Neural progenitor cell (in vitro differentiated cells): Measurements from ENCODE around the gene CD19. TPM values are rescaled to one million over a fixed set of nuclear protein-coding genes. Genes with fewer than 3 reads are reported as not detected.
"Not testable (repeated sequence)": the region's sequence is repeated elsewhere in the genome, so short reads cannot be mapped to it uniquely, and the experiment has no call there.

Experiments used
- DNase-seq: peaks from one replicate; pipeline ENCODE4 v3.0.0-alpha.2; 2016; ENCODE audit warnings: low spot score
- H2AFZ ChIP-seq: fragments of 200-600 bp; sonication (generic); replicated peaks from 2 replicates; pipeline ENCODE4 v1.6.1; 2016; ENCODE audit warnings: antibody characterized with exemption
- H3F3A ChIP-seq: fragments of 200-600 bp; sonication (generic); 2 replicates; pipeline ENCODE4 v1.6.1; 2016; ENCODE audit warnings: antibody characterized with exemption, low read depth
- H3K27ac ChIP-seq: fragments of 200-600 bp; sonication (generic); 2 replicates; pipeline ENCODE4 v1.5.1; 2016; ENCODE audit warnings: mild to moderate bottlenecking
- H3K27me3 ChIP-seq: fragments of 200-600 bp; sonication (generic); 2 replicates; pipeline ENCODE4 v1.6.1; 2016; ENCODE audit warnings: mild to moderate bottlenecking, moderate library complexity
- H3K36me3 ChIP-seq: fragments of 200-600 bp; sonication (generic); 2 replicates; pipeline ENCODE4 v1.5.1; 2016
- H3K4me1 ChIP-seq: fragments of 200-600 bp; sonication (generic); 2 replicates; pipeline ENCODE4 v1.6.1; 2016; ENCODE audit warnings: mixed run types
- H3K4me2 ChIP-seq: fragments of 200-600 bp; sonication (generic); 2 replicates; pipeline ENCODE4 v1.6.1; 2016
- H3K4me3 ChIP-seq: fragments of 200-600 bp; sonication (generic); 2 replicates; pipeline ENCODE4 v1.5.1; 2016
- H3K79me2 ChIP-seq: fragments of 200-600 bp; sonication (generic); 2 replicates; pipeline ENCODE4 v1.6.1; 2016; ENCODE audit warnings: low read depth
- H3K9ac ChIP-seq: fragments of 200-600 bp; sonication (generic); 2 replicates; pipeline ENCODE4 v1.6.1; 2016
- H3K9me3 ChIP-seq: fragments of 200-600 bp; sonication (generic); 2 replicates; pipeline ENCODE4 v1.5.1; 2016; ENCODE audit warnings: low read depth
- H4K20me1 ChIP-seq: fragments of 200-600 bp; sonication (generic); 2 replicates; pipeline ENCODE4 v1.6.1; 2016; ENCODE audit warnings: low read depth
- H3K27ac Mint-ChIP-seq: 3 replicates; pipeline ENCODE4 v1.8.0; 2021; ENCODE audit warnings: mixed read lengths
- H3K27me3 Mint-ChIP-seq: 2 replicates; pipeline ENCODE4 v1.8.0; 2022; ENCODE audit warnings: low read depth, mild to moderate bottlenecking, inconsistent platforms, moderate library complexity, mixed read lengths; ENCODE audit not compliant: insufficient read depth
- H3K36me3 Mint-ChIP-seq: 3 replicates; pipeline ENCODE4 v1.8.0; 2021; ENCODE audit warnings: mixed read lengths
- H3K4me1 Mint-ChIP-seq: 3 replicates; pipeline ENCODE4 v1.8.0; 2021; ENCODE audit warnings: mixed read lengths
- H3K4me3 Mint-ChIP-seq: 3 replicates; pipeline ENCODE4 v1.8.0; 2021; ENCODE audit warnings: mild to moderate bottlenecking, moderate library complexity, mixed read lengths
- H3K9me3 Mint-ChIP-seq: 3 replicates; pipeline ENCODE4 v1.8.0; 2020; ENCODE audit warnings: mixed read lengths
- EZH2 ChIP-seq: fragments of 200-600 bp; sonication (generic); IDR thresholded peaks from 2 replicates; pipeline ENCODE4 v1.6.1; 2017; ENCODE audit warnings: antibody characterized with exemption, mild to moderate bottlenecking, moderate library complexity
- EZH2phosphoT487 ChIP-seq: fragments of 200-600 bp; sonication (generic); IDR thresholded peaks from 2 replicates; pipeline ENCODE4 v1.6.1; 2017; ENCODE audit warnings: antibody characterized with exemption
- total RNA-seq: library from RNA; depleted of rRNA; stranded (reverse); fragments of >200 nt; gene quantifications from 2 replicates; pipeline ENCODE4 v1.2.3, GENCODE V29; 2015; ENCODE audit warnings: low replicate concordance
- TF ChIP-seq, protein P1 (sequence below): fragments of 200-600 bp; sonication (generic); IDR thresholded peaks from 2 replicates; pipeline ENCODE4 v1.5.1; 2017; ENCODE audit warnings: antibody characterized with exemption, mild to moderate bottlenecking

CD19 gene
- total RNA-seq, 1 donor from 2014 or later, result not detected

GRCh38 chr16:28958836-28959235 lies 27.1 kb downstream of the CD19 start:
- H3K36me3 ChIP-seq, result no peaks in the 10 kb centered on the region
- H3K4me3 ChIP-seq, result no peak overlapping the region
- H3K9me3 ChIP-seq, result no peaks in the 10 kb centered on the region
- no peaks in the 10 kb centered on the region for H3K9me3 Mint-ChIP-seq
- H3K36me3 Mint-ChIP-seq, result peaks cover 31% of the 10 kb centered on the region
- no peaks in the 10 kb centered on the region for H3F3A ChIP-seq
- DNase-seq, result no peak
- H4K20me1 ChIP-seq, result no peaks in the 10 kb centered on the region
- H3K4me1 ChIP-seq, result no peaks in the 10 kb centered on the region
- no peak overlapping the region for H3K9ac ChIP-seq
- H3K4me2 ChIP-seq, result no peak overlapping the region
- no peak overlapping the region for H3K27ac ChIP-seq
- H3K4me1 Mint-ChIP-seq, result no peaks in the 10 kb centered on the region
- peaks cover 3% of the 10 kb centered on the region for H3K27me3 Mint-ChIP-seq
- peaks cover 5% of the 10 kb centered on the region for H3K79me2 ChIP-seq
- no peak overlapping the region for H3K27ac Mint-ChIP-seq
- no peaks in the 10 kb centered on the region for H3K27me3 ChIP-seq
- no peak overlapping the region for H3K4me3 Mint-ChIP-seq
- no peak overlapping the region for H2AFZ ChIP-seq
- TF ChIP-seq, protein P1, sequence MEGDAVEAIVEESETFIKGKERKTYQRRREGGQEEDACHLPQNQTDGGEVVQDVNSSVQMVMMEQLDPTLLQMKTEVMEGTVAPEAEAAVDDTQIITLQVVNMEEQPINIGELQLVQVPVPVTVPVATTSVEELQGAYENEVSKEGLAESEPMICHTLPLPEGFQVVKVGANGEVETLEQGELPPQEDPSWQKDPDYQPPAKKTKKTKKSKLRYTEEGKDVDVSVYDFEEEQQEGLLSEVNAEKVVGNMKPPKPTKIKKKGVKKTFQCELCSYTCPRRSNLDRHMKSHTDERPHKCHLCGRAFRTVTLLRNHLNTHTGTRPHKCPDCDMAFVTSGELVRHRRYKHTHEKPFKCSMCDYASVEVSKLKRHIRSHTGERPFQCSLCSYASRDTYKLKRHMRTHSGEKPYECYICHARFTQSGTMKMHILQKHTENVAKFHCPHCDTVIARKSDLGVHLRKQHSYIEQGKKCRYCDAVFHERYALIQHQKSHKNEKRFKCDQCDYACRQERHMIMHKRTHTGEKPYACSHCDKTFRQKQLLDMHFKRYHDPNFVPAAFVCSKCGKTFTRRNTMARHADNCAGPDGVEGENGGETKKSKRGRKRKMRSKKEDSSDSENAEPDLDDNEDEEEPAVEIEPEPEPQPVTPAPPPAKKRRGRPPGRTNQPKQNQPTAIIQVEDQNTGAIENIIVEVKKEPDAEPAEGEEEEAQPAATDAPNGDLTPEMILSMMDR, result no peak
- TF ChIP-seq EZH2phosphoT487 (no peak), EZH2 (no peak)

- Histone ChIP-seq H3K9me3 (no peaks in the 10 kb centered on the region), H3K4me3 (no peak overlapping the region), H2AFZ (no peak overlapping the region), H3K9ac (no peak overlapping the region), H3K4me1 (no peaks in the 10 kb centered on the region), H4K20me1 (no peaks in the 10 kb centered on the region), H3K27ac (no peak overlapping the region), H3K27me3 (no peaks in the 10 kb centered on the region), H3K79me2 (no peaks in the 10 kb centered on the region), H3K4me2 (no peak overlapping the region), H3K36me3 (no peaks in the 10 kb centered on the region), H3F3A (no peaks in the 10 kb centered on the region)
- Mint-ChIP-seq H3K36me3 (peaks cover 22% of the 10 kb centered on the region), H3K9me3 (no peaks in the 10 kb centered on the region), H3K27me3 (peaks cover 6% of the 10 kb centered on the region), H3K4me1 (no peaks in the 10 kb centered on the region), H3K27ac (no peak overlapping the region), H3K4me3 (no peak overlapping the region)
- TF ChIP-seq, protein P1, result no peak
- TF ChIP-seq EZH2phosphoT487 (no peak), EZH2 (no peak)
- no peak for DNase-seq
Measured at GRCh38 chr16:28964072-28964471, 32.3 kb downstream of the CD19 start.

DNA sequence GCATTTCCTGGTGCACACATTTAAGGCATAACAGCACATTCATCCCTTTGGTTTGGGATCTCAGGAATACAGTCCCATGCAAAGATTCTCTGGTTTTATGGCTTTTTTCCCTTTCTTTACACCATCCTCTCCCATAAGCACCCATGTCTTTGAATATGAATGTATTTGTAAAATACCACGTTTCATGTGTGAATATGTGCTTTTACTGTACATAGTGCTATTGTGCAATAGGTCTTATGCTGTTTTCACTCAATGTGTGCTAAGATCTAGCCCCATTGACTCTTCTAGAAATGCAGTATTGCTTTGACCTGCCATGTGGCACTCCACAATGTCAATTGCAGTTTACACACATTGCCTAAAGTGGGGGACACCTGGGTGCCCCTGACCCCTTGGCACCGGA lies 32.7 kb downstream of the CD19 start:
- Histone ChIP-seq H3K79me2 (no peaks in the 10 kb centered on the region), H3K4me1 (no peaks in the 10 kb centered on the region), H3K27ac (no peak overlapping the region), H3K36me3 (no peaks in the 10 kb centered on the region), H2AFZ (no peak overlapping the region), H3F3A (no peaks in the 10 kb centered on the region), H3K4me3 (no peak overlapping the region), H4K20me1 (no peaks in the 10 kb centered on the region), H3K27me3 (no peaks in the 10 kb centered on the region), H3K4me2 (no peak overlapping the region), H3K9ac (no peak overlapping the region), H3K9me3 (no peaks in the 10 kb centered on the region)
- Mint-ChIP-seq H3K4me3 (no peak overlapping the region), H3K27ac (no peak overlapping the region), H3K4me1 (no peaks in the 10 kb centered on the region), H3K9me3 (no peaks in the 10 kb centered on the region), H3K27me3 (peaks cover 6% of the 10 kb centered on the region), H3K36me3 (peaks cover 20% of the 10 kb centered on the region)
- no peak for TF ChIP-seq EZH2
- TF ChIP-seq, protein P1, result no peak
- TF ChIP-seq EZH2phosphoT487, result no peak
- no peak for DNase-seq

DNA sequence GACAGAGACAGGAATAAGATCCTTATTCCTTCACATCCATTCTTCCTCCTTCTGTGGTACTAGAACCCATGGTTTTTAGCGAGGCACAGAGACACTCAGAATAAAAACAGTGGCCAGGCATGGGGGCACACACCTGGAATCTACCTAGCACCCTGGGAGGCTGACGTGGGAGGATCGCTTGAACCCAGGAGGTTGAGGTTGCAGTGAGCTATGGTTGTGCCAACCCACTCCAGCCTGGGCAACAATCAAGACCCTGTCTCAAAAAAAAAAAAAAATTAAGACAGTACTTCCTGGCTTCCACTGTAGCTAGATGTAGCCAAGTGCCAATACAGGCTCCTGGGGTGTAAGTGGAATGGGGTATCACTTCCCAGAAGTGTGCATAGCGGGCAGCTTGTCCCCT lies 35.4 kb downstream of the CD19 start:
- H2AFZ ChIP-seq, result no peak overlapping the region
- no peaks in the 10 kb centered on the region for H3K4me1 ChIP-seq
- H4K20me1 ChIP-seq, result no peaks in the 10 kb centered on the region
- H3K27me3 Mint-ChIP-seq, result peaks cover 6% of the 10 kb centered on the region
- no peak overlapping the region for H3K27ac Mint-ChIP-seq
- no peaks in the 10 kb centered on the region for H3K9me3 ChIP-seq
- no peaks in the 10 kb centered on the region for H3F3A ChIP-seq
- TF ChIP-seq EZH2 (no peak), EZH2phosphoT487 (no peak)
- TF ChIP-seq, protein P1, result no peak
- no peak for DNase-seq
- H3K4me3 Mint-ChIP-seq, result no peak overlapping the region
- no peak overlapping the region for H3K9ac ChIP-seq
- no peaks in the 10 kb centered on the region for H3K27me3 ChIP-seq
- no peaks in the 10 kb centered on the region for H3K4me1 Mint-ChIP-seq
- no peak overlapping the region for H3K4me3 ChIP-seq
- H3K9me3 Mint-ChIP-seq, result no peaks in the 10 kb centered on the region
- H3K36me3 Mint-ChIP-seq, result peaks cover 11% of the 10 kb centered on the region
- H3K4me2 ChIP-seq, result no peak overlapping the region
- no peak overlapping the region for H3K27ac ChIP-seq
- H3K36me3 ChIP-seq, result no peaks in the 10 kb centered on the region
- no peaks in the 10 kb centered on the region for H3K79me2 ChIP-seq

DNA sequence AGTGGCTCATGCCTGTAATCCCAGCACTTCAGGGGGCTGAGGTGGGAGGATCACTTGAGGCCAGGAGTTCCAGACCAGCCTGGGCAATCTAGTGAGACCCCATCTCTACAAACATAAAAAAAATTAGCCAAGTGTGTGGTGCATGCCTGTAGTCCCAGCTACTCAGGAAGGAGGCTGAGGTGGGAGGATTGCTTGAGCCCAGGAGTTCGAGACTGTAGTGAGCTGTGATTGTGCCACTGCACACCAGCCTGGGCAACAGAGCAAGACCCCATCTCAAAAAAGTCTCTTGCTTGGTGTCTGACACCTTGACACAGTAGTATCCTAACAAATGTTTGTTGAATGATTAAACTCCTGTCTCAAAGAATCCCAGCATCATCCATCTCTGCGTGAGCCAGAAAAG lies 37.9 kb downstream of the CD19 start:
- H3K27me3 ChIP-seq, H3K9me3 ChIP-seq, H4K20me1 ChIP-seq, H2AFZ ChIP-seq, H3K4me1 ChIP-seq, H3K9me3 Mint-ChIP-seq, H3K4me2 ChIP-seq, H3K27me3 Mint-ChIP-seq, H3K79me2 ChIP-seq, H3K4me3 Mint-ChIP-seq, H3K4me1 Mint-ChIP-seq, H3K4me3 ChIP-seq, H3K27ac ChIP-seq, H3K9ac ChIP-seq, DNase-seq, H3K27ac Mint-ChIP-seq, H3K36me3 Mint-ChIP-seq, H3F3A ChIP-seq, H3K36me3 ChIP-seq: not testable (repeated sequence)
